GM21737 (cell line): ENCODE results near the gene FSTL4.

Source experiments
- ATAC-seq: cut with Tn5 transposase; IDR thresholded peaks from one replicate; pipeline ENCODE4 v1.9.1; 2021; ENCODE audit warnings: mild to moderate bottlenecking, moderate library complexity; ENCODE audit not compliant: unreplicated experiment

FSTL4 gene

GRCh38 chr5:133277744-133278143 is 334.6 kb downstream of the FSTL4 start:
- no peak for ATAC-seq

GRCh38 chr5:133276171-133276570 is 336.2 kb downstream of the FSTL4 start:
- no peak for ATAC-seq

- ATAC-seq, result no peak
Observed at GRCh38 chr5:133275631-133276030, 336.7 kb downstream of the FSTL4 start.

- no peak for ATAC-seq
Observed at GRCh38 chr5:133274597-133274935, 337.8 kb downstream of the FSTL4 start.

- ATAC-seq, result no peak
Observed at GRCh38 chr5:133273661-133274596, 338.4 kb downstream of the FSTL4 start.

GRCh38 chr5:133272345-133272744 is 340.0 kb downstream of the FSTL4 start:
- ATAC-seq, result no peak

GRCh38 chr5:133271606-133272005 is 340.7 kb downstream of the FSTL4 start:
- ATAC-seq, result no peak

- ATAC-seq, result no peak
Observed at GRCh38 chr5:133269691-133270090, 342.6 kb downstream of the FSTL4 start.

- ATAC-seq, result no peak
Observed at GRCh38 chr5:133267601-133268000, 344.7 kb downstream of the FSTL4 start.

GRCh38 chr5:133266966-133267365 is 345.4 kb downstream of the FSTL4 start:
- no peak for ATAC-seq

GRCh38 chr5:133266527-133266878 is 345.8 kb downstream of the FSTL4 start:
- ATAC-seq, result no peak

GRCh38 chr5:133265720-133266526 is 346.4 kb downstream of the FSTL4 start:
- no peak for ATAC-seq

- no peak for ATAC-seq
Observed at GRCh38 chr5:133265257-133265656, 347.1 kb downstream of the FSTL4 start.

GRCh38 chr5:133262690-133263089 is 349.7 kb downstream of the FSTL4 start:
- no peak for ATAC-seq

- no peak for ATAC-seq
Observed at GRCh38 chr5:133261993-133262392, 350.3 kb downstream of the FSTL4 start.

- no peak for ATAC-seq
Observed at GRCh38 chr5:133260715-133261114, 351.6 kb downstream of the FSTL4 start.

GRCh38 chr5:133259199-133259997 is 352.9 kb downstream of the FSTL4 start:
- ATAC-seq, result no peak

- ATAC-seq, result no peak
Observed at GRCh38 chr5:133257977-133258376, 354.4 kb downstream of the FSTL4 start.

- ATAC-seq, result no peak
Observed at GRCh38 chr5:133256276-133256675, 356.1 kb downstream of the FSTL4 start.

GRCh38 chr5:133254803-133255202 is 357.5 kb downstream of the FSTL4 start:
- ATAC-seq, result no peak

GRCh38 chr5:133253671-133254070 is 358.7 kb downstream of the FSTL4 start:
- ATAC-seq, result no peak
